IMR-90 (cell line): ENCODE data around the gene MMRN1. TPM values are rescaled to one million over a fixed set of nuclear protein-coding genes. Genes with fewer than 3 reads are reported as not detected.

ENCODE experiments used
- ATAC-seq: fragments of 200-7000 bp; cut with Tn5 transposase; 2 replicates; pipeline ENCODE4 v1.9.1; 2020; ENCODE audit warnings: low read depth, mild to moderate bottlenecking, moderate library complexity
- BruUV-seq: library from RNA; stranded (reverse); fragments of 400-500 nt; replicated peaks from 2 replicates; lab custom pipeline; 2021; lab: Mats Ljungman, UMichigan
- CTCF ChIA-PET: fragments of 300-600 bp; formaldehyde crosslinking; extraction: SDS; loops from one replicate; lab custom pipeline; 2021; ENCODE audit warnings: antibody characterized with exemption; lab: Yijun Ruan, JAX
- POLR2A ChIA-PET: fragments of 300-600 bp; sonication (Branson Sonifier 250); formaldehyde crosslinking; loops from one replicate; lab custom pipeline; 2022; ENCODE audit warnings: antibody characterized with exemption; ENCODE audit not compliant: unreplicated experiment; lab: Charles Lee
- DNase-seq: peaks from one replicate; pipeline ENCODE4 v3.0.0; 2013
- H2AFZ ChIP-seq: replicated peaks from 2 replicates; pipeline ENCODE3; 2013; ENCODE audit warnings: low read length, mild to moderate bottlenecking; ENCODE audit not compliant: poor library complexity
- H2AK5ac ChIP-seq: 2 replicates; pipeline ENCODE4 v1.6.1; 2013; ENCODE audit warnings: low read depth, low read length, inconsistent platforms
- H2AK9ac ChIP-seq: replicated peaks from 2 replicates; pipeline ENCODE3; 2013; ENCODE audit warnings: mild to moderate bottlenecking, low read depth, low read length, moderate library complexity; ENCODE audit not compliant: poor library complexity
- H2BK120ac ChIP-seq: 2 replicates; pipeline ENCODE4 v1.6.1; 2013; ENCODE audit warnings: low read depth, low read length, inconsistent platforms
- H2BK15ac ChIP-seq: 3 replicates; pipeline ENCODE4 v1.6.1; 2013; ENCODE audit warnings: low read depth, low read length, inconsistent platforms
- H2BK20ac ChIP-seq: 2 replicates; pipeline ENCODE4 v1.6.1; 2013; ENCODE audit warnings: low read depth, mild to moderate bottlenecking, inconsistent platforms, low read length, moderate library complexity
- H2BK5ac ChIP-seq: 2 replicates; pipeline ENCODE4 v1.6.1; 2013; ENCODE audit warnings: mild to moderate bottlenecking, low read depth, low read length, inconsistent platforms; ENCODE audit not compliant: poor library complexity, severe bottlenecking
- H3K14ac ChIP-seq: replicated peaks from 2 replicates; pipeline ENCODE4 v1.6.1; 2013; ENCODE audit warnings: low read depth, low read length, inconsistent platforms
- H3K18ac ChIP-seq: 2 replicates; pipeline ENCODE4 v1.6.1; 2013; ENCODE audit warnings: low read depth, low read length, control low read depth
- H3K23ac ChIP-seq: 2 replicates; pipeline ENCODE4 v1.6.1; 2013; ENCODE audit warnings: low read depth, low read length, inconsistent platforms
- H3K27ac ChIP-seq: 2 replicates; pipeline ENCODE4 v1.5.1; 2013; ENCODE audit warnings: mild to moderate bottlenecking, control low read depth, low read length; ENCODE audit not compliant: insufficient read depth
- H3K27me3 ChIP-seq: 2 replicates; pipeline ENCODE4 v1.6.1; 2013; ENCODE audit warnings: low read length; ENCODE audit not compliant: control insufficient read depth, insufficient read depth
- H3K36me3 ChIP-seq: 2 replicates; pipeline ENCODE4 v1.6.1; 2013; ENCODE audit warnings: low read length, mixed read lengths; ENCODE audit not compliant: control insufficient read depth, insufficient read depth
- H3K4ac ChIP-seq: 2 replicates; pipeline ENCODE4 v1.6.1; 2013; ENCODE audit warnings: low read depth, low read length, inconsistent platforms
- H3K4me1 ChIP-seq: 2 replicates; pipeline ENCODE4 v1.6.1; 2013; ENCODE audit warnings: low read length, mixed read lengths; ENCODE audit not compliant: control insufficient read depth, insufficient read depth
- H3K4me2 ChIP-seq: 2 replicates; pipeline ENCODE4 v1.6.1; 2013; ENCODE audit warnings: low read depth, mild to moderate bottlenecking, control low read depth, low read length, moderate library complexity
- H3K4me3 ChIP-seq: 2 replicates; pipeline ENCODE4 v1.5.1; 2013; ENCODE audit warnings: low read depth, mild to moderate bottlenecking, control low read depth, low read length, moderate library complexity; ENCODE audit not compliant: insufficient read depth
- H3K56ac ChIP-seq: 2 replicates; pipeline ENCODE4 v1.6.1; 2013; ENCODE audit warnings: low read length, inconsistent platforms; ENCODE audit not compliant: insufficient read depth; ENCODE audit errors: extremely low read depth
- H3K79me1 ChIP-seq, 2 experiments: 2 replicates each; pipeline ENCODE4 v1.6.1; 2013; ENCODE audit warnings: low read length in 2 of 2, inconsistent platforms in 1 of 2, low read depth in 1 of 2
- H3K9ac ChIP-seq: 2 replicates; pipeline ENCODE4 v1.6.1; 2013; ENCODE audit warnings: low read depth, low read length, control low read depth
- H3K9me1 ChIP-seq: 2 replicates; pipeline ENCODE4 v1.6.1; 2013; ENCODE audit warnings: low read length, inconsistent platforms; ENCODE audit not compliant: insufficient read depth
- H3K9me3 ChIP-seq: 2 replicates; pipeline ENCODE4 v1.6.1; 2013; ENCODE audit warnings: low read length; ENCODE audit not compliant: control insufficient read depth, insufficient read depth
- H4K20me1 ChIP-seq: 2 replicates; pipeline ENCODE4 v1.6.1; 2013; ENCODE audit warnings: low read length, inconsistent platforms; ENCODE audit not compliant: insufficient read depth
- H4K5ac ChIP-seq: 2 replicates; pipeline ENCODE4 v1.6.1; 2013; ENCODE audit warnings: mild to moderate bottlenecking, low read depth, low read length, control low read depth
- H4K8ac ChIP-seq, 2 experiments: 2 replicates each; pipeline ENCODE4 v1.6.1; 2013; ENCODE audit warnings: low read depth in 2 of 2, low read length in 2 of 2, control low read depth in 1 of 2, inconsistent platforms in 1 of 2
- H4K91ac ChIP-seq: 2 replicates; pipeline ENCODE4 v1.6.1; 2013; ENCODE audit warnings: low read depth, low read length, inconsistent platforms; ENCODE audit not compliant: insufficient read depth
- BHLHE40 ChIP-seq: fragments of 150-350 bp; IDR thresholded peaks from 2 replicates; pipeline ENCODE4 v1.6.1; 2016; ENCODE audit warnings: mild to moderate bottlenecking, low read depth, low read length
- CEBPB ChIP-seq: IDR thresholded peaks from 2 replicates; pipeline ENCODE4 v1.6.1; 2012; ENCODE audit warnings: low read depth, low read length, improper control_type of control experiment
- FOS ChIP-seq: fragments of 150-350 bp; IDR thresholded peaks from 2 replicates; pipeline ENCODE4 v1.6.1; 2016; ENCODE audit warnings: low read depth, low read length
- RAD21 ChIP-seq: IDR thresholded peaks from 2 replicates; pipeline ENCODE4 v1.6.1; 2012; ENCODE audit warnings: low read length, improper control_type of control experiment
- RFX5 ChIP-seq: IDR thresholded peaks from 2 replicates; pipeline ENCODE4 v1.8.0; 2012; ENCODE audit warnings: low read depth, mild to moderate bottlenecking, low read length, moderate library complexity
- SMC3 ChIP-seq: fragments of 150-350 bp; IDR thresholded peaks from 2 replicates; pipeline ENCODE4 v1.6.1; 2016; ENCODE audit warnings: low read depth, mild to moderate bottlenecking, antibody characterized with exemption, low read length, moderate library complexity
- WGBS, 2 experiments: methylation state at CpG; one replicate each; pipeline versions ENCODE4 v1.1.5 to v1.1.7; 2013; ENCODE audit warnings: missing lambda C conversion rate in 2 of 2; ENCODE audit not compliant: insufficient read length in 1 of 2; ENCODE audit errors: extremely low coverage in 2 of 2; 5-methylcytosine and 5-hydroxymethylcytosine counted together
- dilution Hi-C: fragments of 300-500 bp; cut with HindIII; formaldehyde crosslinking; loops from one replicate; pipeline ENCODE4 v1.14.3; 2018; ENCODE audit warnings: low sequenced_read_pairs; ENCODE audit not compliant: unreplicated experiment
- in situ Hi-C: fragments of 300-500 bp; cut with MboI; formaldehyde crosslinking; loops from 3 replicates; pipeline ENCODE4 v1.14.3; 2019; ENCODE audit warnings: low sequenced_read_pairs, inconsistent platforms, mixed read lengths
- intact Hi-C: fragments of 100-400 bp; cut with micrococcal nuclease; formaldehyde crosslinking; loops from 2 replicates; pipeline ENCODE4 v1.10.0; 2022
- polyA plus RNA-seq, 3 experiments: library from polyadenylated mRNA; depleted of rRNA; stranded (reverse); fragments of >200 nt; gene quantifications; 2 replicates each; pipeline ENCODE4 v1.2.3, GENCODE V29; 2012; ENCODE audit warnings: low replicate concordance in 1 of 3
- total RNA-seq: library from RNA; depleted of rRNA; stranded (reverse); fragments of >200 nt; gene quantifications from 2 replicates; pipeline ENCODE4 v1.2.3, GENCODE V29; 2012

Gene MMRN1
- total and polyA plus RNA-seq, 2 of the 4 experiments (the other 2 are of a cell fraction), result not detected

DNA sequence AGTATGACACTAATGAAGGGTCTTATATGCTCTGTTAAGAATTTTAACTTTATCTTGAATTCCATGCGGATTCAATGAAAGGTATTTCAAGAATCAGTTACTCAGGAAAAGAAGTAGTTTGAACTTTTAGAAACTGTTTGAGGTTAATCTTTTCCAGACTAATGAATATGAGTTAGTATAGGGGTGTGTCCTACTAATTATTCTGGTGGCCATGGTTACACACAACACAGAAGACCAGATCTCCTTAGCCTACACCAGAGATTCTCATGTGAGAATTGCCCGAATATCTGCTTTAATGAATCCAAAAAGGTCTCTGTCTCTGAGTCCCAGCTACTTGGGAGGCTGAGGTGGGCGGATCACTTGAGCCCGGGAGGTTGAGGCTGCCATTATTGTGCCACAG lies 100.4 kb downstream of the MMRN1 start:
- H4K5ac ChIP-seq, result no peak overlapping the region

More for the DNA sequence above, 100.4 kb downstream of the MMRN1 start:
- dilution Hi-C loops, result no loop called here
- DNase-seq (no peak), ATAC-seq (no peak)
- Histone ChIP-seq H3K9ac (no peak overlapping the region), H4K20me1 (no peaks in the 10 kb centered on the region), H2BK5ac (no peak overlapping the region), H2AK9ac (no peak overlapping the region), H3K9me3 (no peaks in the 10 kb centered on the region), H3K14ac (no peak overlapping the region), H3K56ac (no peak overlapping the region), H3K79me1 (no peaks in the 10 kb centered on the region), H4K91ac (no peak overlapping the region), H4K8ac (no peak overlapping the region), H3K9me1 (no peaks in the 10 kb centered on the region), H2BK15ac (no peak overlapping the region), H3K18ac (no peak overlapping the region), H2AK5ac (no peak overlapping the region), H3K4me1 (no peaks in the 10 kb centered on the region), H3K4ac (no peak overlapping the region), H3K27me3 (no peaks in the 10 kb centered on the region), H2AFZ (no peak overlapping the region), H3K27ac (no peak overlapping the region), H3K36me3 (no peaks in the 10 kb centered on the region), H3K4me3 (no peak overlapping the region), H2BK120ac (no peak overlapping the region), H3K23ac (no peak overlapping the region), H3K4me2 (no peak overlapping the region), H2BK20ac (no peak overlapping the region)
- in situ Hi-C loops, result no loop called here
- POLR2A ChIA-PET, result no interaction called here
- TF ChIP-seq FOS, result no peak
- no peak for TF ChIP-seq BHLHE40
- TF ChIP-seq RFX5, result no peak
- no peak for TF ChIP-seq CEBPB
- TF ChIP-seq SMC3, result no peak
- TF ChIP-seq RAD21, result no peak
- WGBS, 2 experiments, result 17% methylated on average over 1 of the region's 4 CpGs; no CpG with 5 or more reads in 1 of the 2 experiments
- intact Hi-C loops, result no loop called here
- no TSS peak for BruUV-seq
- CTCF ChIA-PET, result no interaction called here
